Measurements from ENCODE around the gene SCNN1A. TPM values are rescaled to one million over a fixed set of nuclear protein-coding genes. Genes with fewer than 3 reads are reported as not detected.

Gene SCNN1A
- total and polyA plus RNA-seq, 2 of the 4 experiments (the other 2 are of a cell fraction), result 0.41 TPM; not detected in 1

DNA sequence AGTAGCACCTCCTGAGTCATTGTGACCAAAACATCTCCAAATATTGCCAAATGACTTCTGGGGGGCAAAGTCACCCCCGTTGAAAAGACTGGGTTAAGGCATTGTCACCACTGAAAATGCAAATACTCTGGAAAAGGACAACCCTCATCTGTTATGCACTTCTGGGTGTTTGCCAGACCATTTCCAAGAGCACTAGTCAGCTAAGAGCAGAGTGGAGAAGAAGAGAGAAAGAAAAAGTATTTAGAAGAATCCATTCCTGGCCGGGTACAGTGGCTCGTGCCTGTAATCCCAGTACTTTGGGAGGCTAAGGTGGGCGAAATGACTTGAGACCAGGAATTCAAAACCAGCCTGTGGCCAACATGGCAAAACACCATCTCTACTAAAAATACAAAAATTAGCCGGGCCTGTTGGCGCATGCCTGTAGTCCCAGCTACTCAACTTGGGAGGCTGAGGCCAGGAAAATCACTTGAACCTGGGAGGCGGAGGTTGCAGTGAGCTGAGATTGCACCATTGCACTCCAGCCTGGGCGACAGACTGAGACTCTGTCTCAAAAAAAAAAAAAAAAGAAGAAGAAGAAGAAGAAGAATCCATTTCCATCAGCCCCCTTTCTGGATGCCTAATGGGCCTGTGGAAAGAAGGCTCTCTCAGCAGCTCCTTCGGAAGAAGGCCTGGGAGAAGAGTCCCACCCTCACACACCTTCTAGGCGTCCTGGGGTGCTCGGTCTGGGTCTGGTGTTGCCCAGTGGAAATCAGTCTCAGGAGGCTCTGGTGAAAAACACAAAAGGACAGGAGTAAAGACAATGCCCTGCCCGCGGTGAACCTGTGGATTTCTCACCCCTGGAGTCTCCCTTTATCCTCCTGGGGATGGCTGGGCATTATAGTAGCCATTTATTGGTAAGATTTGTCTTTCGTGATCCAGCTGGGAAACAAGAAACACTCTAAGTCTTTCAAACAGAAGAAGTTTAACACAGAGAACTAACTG, 5.1 kb upstream of the SCNN1A start (continued):
- TF ChIP-seq RAD21 (IDR thresholded peaks at IDR 0.05; ENCODE audit: low read length), result no peak
- TF ChIP-seq FOS (IDR thresholded peaks at IDR 0.05; ENCODE audit: low read depth, low read length), result no peak

DNA sequence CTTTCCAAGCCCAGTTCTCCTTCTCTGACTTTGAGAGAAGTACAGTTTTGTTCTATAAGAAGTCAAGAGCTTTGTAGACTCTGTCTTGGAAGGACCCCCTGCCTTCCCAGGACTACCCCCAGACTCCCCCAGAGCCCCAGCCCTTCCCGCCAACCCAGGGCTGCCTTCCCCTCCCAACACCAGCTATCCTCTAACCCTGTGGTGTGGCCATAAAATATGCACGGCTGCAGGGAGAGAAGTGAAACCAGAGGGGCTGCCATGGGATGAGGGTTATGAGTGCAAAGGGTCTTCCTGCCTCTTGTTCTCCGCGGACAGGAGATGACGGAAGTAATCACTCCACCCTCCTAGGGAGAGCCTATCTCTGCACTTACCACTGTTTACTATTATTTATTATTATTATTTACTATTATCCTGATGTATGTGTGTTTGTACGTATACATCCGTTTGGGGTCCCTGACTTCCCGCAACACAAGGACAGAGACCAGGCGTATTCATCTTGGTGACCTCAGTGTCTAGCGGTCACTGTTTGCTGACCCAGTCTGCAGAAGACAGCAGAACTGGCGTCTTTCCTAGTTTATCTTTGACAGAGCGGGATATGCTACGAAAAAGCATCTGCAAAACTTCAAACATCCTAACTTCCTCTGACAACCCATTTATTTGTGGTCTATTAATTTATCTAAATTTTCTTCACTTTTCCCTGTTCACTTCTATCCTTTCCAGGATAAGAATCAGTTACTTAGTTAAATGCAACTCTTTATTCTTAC, 3.5 kb upstream of the SCNN1A start:
- Histone ChIP-seq H2BK120ac (ENCODE audit: low read depth, low read length) (no peak overlapping the region), H3K9ac (ENCODE audit: low read depth, low read length) (no peak overlapping the region), H4K91ac (ENCODE audit: insufficient read depth, low read depth, low read length) (no peak overlapping the region), H3K4me1 (ENCODE audit: control insufficient read depth, insufficient read depth, low read length) (peaks cover 20% of the 10 kb centered on the region), H3K23ac (ENCODE audit: low read depth, low read length) (no peak overlapping the region), H3K4me3 (ENCODE audit: insufficient read depth, low read depth, low read length) (no peak overlapping the region), H3K36me3 (ENCODE audit: control insufficient read depth, insufficient read depth, low read length) (no peaks in the 10 kb centered on the region), H2BK5ac (ENCODE audit: low read depth, low read length, poor library complexity, severe bottlenecking) (no peak overlapping the region), H4K5ac (ENCODE audit: low read depth, low read length) (no peak overlapping the region), H2AK5ac (ENCODE audit: low read depth, low read length) (no peak overlapping the region), H2AK9ac (replicated peaks; ENCODE audit: low read depth, low read length, poor library complexity) (no peak overlapping the region), H2BK15ac (ENCODE audit: low read depth, low read length) (no peak overlapping the region), H4K20me1 (ENCODE audit: insufficient read depth, low read length) (no peaks in the 10 kb centered on the region), H3K9me3 (ENCODE audit: control insufficient read depth, insufficient read depth, low read length) (no peaks in the 10 kb centered on the region), H3K4ac (ENCODE audit: low read depth, low read length) (0 out of 2 replicates have a peak overlapping the region, but pooled peaks have one; percentile 17), H3K9me1 (ENCODE audit: insufficient read depth, low read length) (peaks cover 21% of the 10 kb centered on the region), H3K14ac (replicated peaks; ENCODE audit: low read depth, low read length) (no peak overlapping the region), H3K27me3 (ENCODE audit: control insufficient read depth, insufficient read depth, low read length) (no peaks in the 10 kb centered on the region), H2AFZ (replicated peaks; ENCODE audit: low read length, poor library complexity) (no peak overlapping the region), H2BK20ac (ENCODE audit: low read depth, low read length) (no peak overlapping the region), H3K4me2 (ENCODE audit: low read depth, low read length) (no peak overlapping the region), H3K27ac (ENCODE audit: insufficient read depth, low read length) (no peak overlapping the region), H3K18ac (ENCODE audit: low read depth, low read length) (no peak overlapping the region), H3K56ac (ENCODE audit: extremely low read depth, insufficient read depth, low read length) (no peak overlapping the region), H3K79me1 (ENCODE audit: low read depth in 1 of 2, low read length in 2 of 2) (peaks cover 6 to 12% of the 10 kb centered on the region in 2 experiments; a peak in 2 of 4 replicates), H4K8ac (ENCODE audit: low read depth in 2 of 2, low read length in 2 of 2) (no peak overlapping the region)
- no peak for DNase-seq
- POLR2A ChIA-PET (ENCODE audit: unreplicated experiment), result no interaction called here
- WGBS, 2 experiments (ENCODE audit: extremely low coverage in 2 of 2, insufficient read length in 1 of 2), result no CpG with 5 or more reads among the region's 13 CpGs
- no TSS peak for BruUV-seq (replicated peaks)
- in situ Hi-C loops (cut with MboI; ENCODE audit: low sequenced_read_pairs), result no loop called here
- CTCF ChIA-PET, result no interaction called here
- intact Hi-C loops (cut with micrococcal nuclease), result no loop called here
- dilution Hi-C loops (cut with HindIII; ENCODE audit: low sequenced_read_pairs, unreplicated experiment), result no loop called here
- no peak for ATAC-seq (ENCODE audit: low read depth)
- TF ChIP-seq, protein P1, sequence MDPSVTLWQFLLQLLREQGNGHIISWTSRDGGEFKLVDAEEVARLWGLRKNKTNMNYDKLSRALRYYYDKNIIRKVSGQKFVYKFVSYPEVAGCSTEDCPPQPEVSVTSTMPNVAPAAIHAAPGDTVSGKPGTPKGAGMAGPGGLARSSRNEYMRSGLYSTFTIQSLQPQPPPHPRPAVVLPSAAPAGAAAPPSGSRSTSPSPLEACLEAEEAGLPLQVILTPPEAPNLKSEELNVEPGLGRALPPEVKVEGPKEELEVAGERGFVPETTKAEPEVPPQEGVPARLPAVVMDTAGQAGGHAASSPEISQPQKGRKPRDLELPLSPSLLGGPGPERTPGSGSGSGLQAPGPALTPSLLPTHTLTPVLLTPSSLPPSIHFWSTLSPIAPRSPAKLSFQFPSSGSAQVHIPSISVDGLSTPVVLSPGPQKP (IDR thresholded peaks at IDR 0.05; ENCODE audit: borderline replicate concordance, low read depth, low read length), result no peak
- no peak for TF ChIP-seq CHD1 (IDR thresholded peaks at IDR 0.05; ENCODE audit: low read depth, low read length)
- no peak for TF ChIP-seq MAZ (IDR thresholded peaks at IDR 0.05; ENCODE audit: borderline replicate concordance, low read depth, low read length)
- no peak for TF ChIP-seq BHLHE40 (IDR thresholded peaks at IDR 0.05; ENCODE audit: low read depth, low read length)
- TF ChIP-seq, protein P2, sequence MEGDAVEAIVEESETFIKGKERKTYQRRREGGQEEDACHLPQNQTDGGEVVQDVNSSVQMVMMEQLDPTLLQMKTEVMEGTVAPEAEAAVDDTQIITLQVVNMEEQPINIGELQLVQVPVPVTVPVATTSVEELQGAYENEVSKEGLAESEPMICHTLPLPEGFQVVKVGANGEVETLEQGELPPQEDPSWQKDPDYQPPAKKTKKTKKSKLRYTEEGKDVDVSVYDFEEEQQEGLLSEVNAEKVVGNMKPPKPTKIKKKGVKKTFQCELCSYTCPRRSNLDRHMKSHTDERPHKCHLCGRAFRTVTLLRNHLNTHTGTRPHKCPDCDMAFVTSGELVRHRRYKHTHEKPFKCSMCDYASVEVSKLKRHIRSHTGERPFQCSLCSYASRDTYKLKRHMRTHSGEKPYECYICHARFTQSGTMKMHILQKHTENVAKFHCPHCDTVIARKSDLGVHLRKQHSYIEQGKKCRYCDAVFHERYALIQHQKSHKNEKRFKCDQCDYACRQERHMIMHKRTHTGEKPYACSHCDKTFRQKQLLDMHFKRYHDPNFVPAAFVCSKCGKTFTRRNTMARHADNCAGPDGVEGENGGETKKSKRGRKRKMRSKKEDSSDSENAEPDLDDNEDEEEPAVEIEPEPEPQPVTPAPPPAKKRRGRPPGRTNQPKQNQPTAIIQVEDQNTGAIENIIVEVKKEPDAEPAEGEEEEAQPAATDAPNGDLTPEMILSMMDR (conservative IDR thresholded peaks at IDR 0.05; ENCODE audit: low read depth, low read length), result no peak
- TF ChIP-seq CEBPB (IDR thresholded peaks at IDR 0.05; ENCODE audit: low read depth, low read length), result no peak
- TF ChIP-seq RCOR1 (IDR thresholded peaks at IDR 0.05; ENCODE audit: insufficient replicate concordance, low read length), result no peak
- TF ChIP-seq FOS (IDR thresholded peaks at IDR 0.05; ENCODE audit: low read depth, low read length), result no peak
- TF ChIP-seq, protein P3, sequence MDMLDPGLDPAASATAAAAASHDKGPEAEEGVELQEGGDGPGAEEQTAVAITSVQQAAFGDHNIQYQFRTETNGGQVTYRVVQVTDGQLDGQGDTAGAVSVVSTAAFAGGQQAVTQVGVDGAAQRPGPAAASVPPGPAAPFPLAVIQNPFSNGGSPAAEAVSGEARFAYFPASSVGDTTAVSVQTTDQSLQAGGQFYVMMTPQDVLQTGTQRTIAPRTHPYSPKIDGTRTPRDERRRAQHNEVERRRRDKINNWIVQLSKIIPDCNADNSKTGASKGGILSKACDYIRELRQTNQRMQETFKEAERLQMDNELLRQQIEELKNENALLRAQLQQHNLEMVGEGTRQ (IDR thresholded peaks at IDR 0.05; ENCODE audit: low read depth, low read length), result no peak

Data from IMR-90 (cell line).